Heart left ventricle (tissue), 16 donors: ENCODE measurements around the gene EIF2S2. TPM values are rescaled to one million over a fixed set of nuclear protein-coding genes. Genes with fewer than 3 reads are reported as not detected.
A peak's percentile ranks its signal among the peaks of the same experiment; 100 is the strongest.

Experiments
- ATAC-seq, 4 donors: fragments of 200-7000 bp; cut with Tn5 transposase; one replicate each; pipeline ENCODE4 v1.9.1; 2020 to 2022; ENCODE audit warnings: moderate library complexity in 4 of 4, mild to moderate bottlenecking in 3 of 4, moderate number of reproducible peaks in 1 of 4
- DNase-seq, 5 donors: peaks; one replicate each; pipeline ENCODE4 v3.0.0-alpha.2; 2020
- H3K27ac ChIP-seq, 12 donors: fragments of 200-600 bp; sonication (generic) in 4 of 12; one replicate each; pipeline versions ENCODE4 v1.5.0 to v1.8.0; 2016 to 2022; ENCODE audit warnings: mild to moderate bottlenecking in 2 of 12
- H3K27me3 ChIP-seq, 9 donors: fragments of 200-600 bp; sonication (generic) in 2 of 9; one replicate each; pipeline versions ENCODE4 v1.5.1 to v1.8.0; 2016 to 2022; ENCODE audit warnings: mild to moderate bottlenecking in 3 of 9
- H3K36me3 ChIP-seq, 9 donors: fragments of 200-600 bp; sonication (generic) in 2 of 9; one replicate each; pipeline versions ENCODE4 v1.5.0 to v1.8.0; 2018 to 2022; ENCODE audit warnings: mild to moderate bottlenecking in 2 of 9
- H3K4me1 ChIP-seq, 12 donors: fragments of 200-600 bp; sonication (generic) in 4 of 12; one replicate each; pipeline versions ENCODE4 v1.5.0 to v1.8.0; 2016 to 2022; ENCODE audit warnings: mild to moderate bottlenecking in 3 of 12
- H3K4me3 ChIP-seq, 12 donors: fragments of 200-600 bp; sonication (generic) in 4 of 12; one replicate each; pipeline versions ENCODE4 v1.5.0 to v1.8.0; 2017 to 2022; ENCODE audit warnings: mild to moderate bottlenecking in 9 of 12, moderate library complexity in 4 of 12
- H3K9me3 ChIP-seq, 12 donors: fragments of 200-600 bp; sonication (generic) in 4 of 12; one replicate each; pipeline versions ENCODE4 v1.5.0 to v1.8.0; 2016 to 2022; ENCODE audit warnings: mild to moderate bottlenecking in 1 of 12
- CTCF ChIP-seq, 12 donors: fragments of 200-600 bp; sonication (generic) in 4 of 12; IDR thresholded peaks; one replicate each; pipeline versions ENCODE4 v1.5.0 to v1.8.0; 2018 to 2022; ENCODE audit warnings: antibody characterized with exemption in 12 of 12, mild to moderate bottlenecking in 5 of 12
- POLR2A ChIP-seq, 2 donors: fragments of 450-650 bp; IDR thresholded peaks; one replicate each; pipeline ENCODE4 v1.6.1; 2017; ENCODE audit warnings: antibody characterized with exemption in 2 of 2, mild to moderate bottlenecking in 2 of 2, moderate library complexity in 2 of 2
- WGBS, 4 donors: extraction: QIAGEN DNeasy Blood & Tissue Kit in 2 of 4; methylation state at CpG; one replicate each; pipeline versions ENCODE4 v1.1.5 to v1.1.7; 2013 to 2018; 5-methylcytosine and 5-hydroxymethylcytosine counted together
- intact Hi-C, 10 donors: fragments of 100-400 bp; cut with DNase I; formaldehyde crosslinking; loops; one replicate each; pipeline versions ENCODE4 v1.11.1 to v1.14.2; 2022
- polyA plus RNA-seq, 2 donors: library from polyadenylated mRNA; stranded (reverse); fragments of 200-250 nt; gene quantifications; one replicate each; pipeline ENCODE4 v1.2.3, GENCODE V29; 2013
- total RNA-seq, 9 donors: library from RNA; depleted of rRNA in 2 of 9; stranded (reverse); fragments of >200 nt in 2 of 9; fragmentation: NEBNext Ultra II Directional in 3 of 9; extraction: Animal tissue kit (Norgen Biotek cat#: 25700) in 3 of 9; gene quantifications; one replicate each; pipeline versions ENCODE4 v1.1.0 to v1.2.4, GENCODE V29; 2016 to 2023
- donor health status: ischemic (EF 13 %, LVEDD 7.1; RV severe dilation, severe dysfunction).
- donor health status: healthy with polysubstance abuse.
- donor health status: DM: no; HTN: yes; CAD: no.
- donor health status: DM: no; HTN: no; CAD: no.
- donor health status: ischemic (EF 25% LVEDD 6.9; RV normal size, moderate dysfunction).
- donor health status: ischemic (EF 25% LVEDD 5.7; RV mildly dilated, moderate dysfunction).
- donor health status: healthy.
- donor health status: DM: yes; HTN: yes; CAD: no.
- donor health status: ischemic (EF 35%, LVEDD 5.7; RV mildly dilated, moderate dysfunction).
- donor health status: nonischemic (EF 11% LVEDD 7.7; RV severe dilation, severe dysfunction).
- donor health status: DM: yes; HTN: yes; CAD: no.
- donor health status: PGD.
- donor health status: ischemic (EF 29% LVEDD 5.4; RV normal size, mild dysfunction).
- donor health status: nonischemic (EF 23%, LVEDD 6.1; RV moderate dilation, normal function).

EIF2S2 gene
- total and polyA plus RNA-seq, 11 donors: 25.8 to 81.7 (median 40.9) TPM

DNA sequence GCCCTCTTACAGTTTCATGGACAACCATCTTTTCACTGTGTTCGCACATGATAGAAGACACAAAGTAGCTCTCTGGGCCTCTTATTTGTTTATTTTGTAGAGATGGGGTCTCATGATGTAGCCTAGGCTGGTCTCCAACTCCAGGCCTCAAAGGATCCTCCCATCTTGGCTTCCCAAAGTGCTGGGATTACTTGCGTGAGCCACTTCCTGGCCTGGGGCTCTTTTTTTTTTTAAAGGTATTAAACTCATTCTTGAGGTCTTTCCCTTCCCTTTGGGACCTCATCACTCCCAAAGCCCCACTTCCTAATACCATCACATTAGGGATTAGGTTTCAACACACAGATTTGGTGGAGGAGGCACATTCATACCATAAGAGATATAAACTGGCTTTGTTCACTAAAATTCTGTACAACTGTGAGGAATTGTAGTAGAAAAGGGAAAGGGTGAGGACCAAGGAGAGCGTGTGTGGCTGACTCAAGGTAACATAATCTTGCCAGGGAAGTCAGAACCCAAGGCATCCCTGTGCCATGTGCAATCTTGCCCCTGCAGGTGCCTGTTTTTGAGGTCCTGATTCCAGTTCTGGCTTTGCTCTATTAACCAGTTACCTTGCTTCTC, 45.5 kb downstream of the EIF2S2 start:
- ATAC-seq (no peak), DNase-seq (no peak)
- Histone ChIP-seq H3K4me1 (peaks cover 0 to 52% (median 29%) of the 10 kb centered on the region in 12 donors), H3K36me3 (peaks cover 0 to 10% (median 0%) of the 10 kb centered on the region in 9 donors), H3K9me3 (no peaks in the 10 kb centered on the region), H3K4me3 (no peak overlapping the region), H3K27me3 (no peaks in the 10 kb centered on the region), H3K27ac (no peak overlapping the region)
- WGBS, 4 donors: 69 to 78% (median 70%) methylated on average over 3 of the region's 3 CpGs
- intact Hi-C loops: loop anchor here in 9 of 10 donors (5.0 to 10.0 kb wide), 9 partner anchors 69 to 274 kb away; partner anchors contain the start of gene RALY (in 5 of the 9)
- TF ChIP-seq CTCF (IDR thresholded peaks at IDR 0.05) (no peak), POLR2A (IDR thresholded peaks at IDR 0.05) (no peak)

DNA sequence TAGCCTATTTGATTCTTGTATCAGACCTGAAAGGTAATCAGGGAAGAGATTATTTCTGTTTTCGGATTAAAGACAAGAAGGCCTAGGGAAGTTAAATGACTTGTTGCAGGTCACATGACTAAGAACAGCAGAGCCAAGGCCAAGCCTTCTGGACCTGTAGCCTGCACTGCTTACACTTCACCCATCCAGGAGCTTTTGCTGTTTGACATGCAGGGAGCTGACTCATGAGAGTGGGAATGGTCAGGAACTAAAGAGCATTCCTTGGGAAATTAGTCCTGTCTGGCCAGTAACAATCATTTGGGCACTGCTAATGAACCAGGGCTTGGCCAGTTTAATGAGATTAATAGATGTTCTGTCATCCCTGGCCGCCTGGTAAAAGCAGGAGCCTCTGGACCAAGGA, 46.8 kb downstream of the EIF2S2 start:
- intact Hi-C loops: loop anchor here in 9 of 10 donors (5.0 to 10.0 kb wide), 9 partner anchors 68 to 273 kb away; partner anchors contain the start of gene RALY (in 5 of the 9)
- H3K4me3 ChIP-seq: no peak overlapping the region
- peak overlapping the region in 1 of 12 donors; percentile 13 for H3K27ac ChIP-seq
- DNase-seq (no peak), ATAC-seq (peak in 1 of 4 donors; percentile 27)
- H3K36me3 ChIP-seq: peaks cover 0 to 15% (median 0%) of the 10 kb centered on the region in 9 donors
- no peak for TF ChIP-seq CTCF (IDR thresholded peaks at IDR 0.05)
- TF ChIP-seq POLR2A (IDR thresholded peaks at IDR 0.05): no peak
- peaks cover 0 to 59% (median 28%) of the 10 kb centered on the region in 12 donors for H3K4me1 ChIP-seq
- H3K27me3 ChIP-seq: no peaks in the 10 kb centered on the region
- H3K9me3 ChIP-seq: no peaks in the 10 kb centered on the region
- WGBS, 4 donors: 74 to 79% (median 77%) methylated on average over 2 of the region's 2 CpGs

DNA sequence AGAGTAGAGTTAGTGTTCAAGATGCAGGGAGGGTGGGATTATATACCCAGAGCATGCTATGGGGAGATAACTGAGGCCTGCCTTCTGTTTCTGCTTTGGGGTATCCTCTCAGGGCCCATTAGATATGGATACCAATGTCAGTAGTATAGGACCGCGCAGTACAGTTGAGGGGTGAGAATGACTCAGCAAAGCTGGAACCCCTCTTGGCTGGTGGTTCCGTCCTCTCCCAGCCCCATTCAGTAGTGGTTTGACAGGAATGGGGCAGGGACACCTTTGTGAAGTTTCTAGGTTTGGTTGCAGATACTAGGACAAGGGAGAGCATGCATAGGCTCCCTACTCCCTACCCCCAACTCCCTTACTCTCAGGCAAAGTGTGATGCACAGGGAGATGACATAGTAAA, 47.8 kb downstream of the EIF2S2 start:
- Histone ChIP-seq H3K4me3 (no peak overlapping the region), H3K9me3 (no peaks in the 10 kb centered on the region), H3K27ac (no peak overlapping the region), H3K27me3 (no peaks in the 10 kb centered on the region), H3K4me1 (peaks cover 0 to 53% (median 22%) of the 10 kb centered on the region in 12 donors), H3K36me3 (peaks cover 0 to 25% (median 0%) of the 10 kb centered on the region in 9 donors)
- TF ChIP-seq CTCF (IDR thresholded peaks at IDR 0.05) (no peak), POLR2A (IDR thresholded peaks at IDR 0.05) (no peak)
- no peak for ATAC-seq
- 96 to 100% (median 96%) methylated on average over 3 of the region's 3 CpGs for WGBS, 4 donors
- intact Hi-C loops: loop anchor here in 2 of 10 donors (5.0 to 10.0 kb wide), 3 partner anchors 69 to 269 kb away; partner anchors contain the start of gene RALY (in 2 of the 2)
- DNase-seq: no peak

- Histone ChIP-seq H3K27me3 (no peaks in the 10 kb centered on the region), H3K9me3 (no peaks in the 10 kb centered on the region), H3K36me3 (peaks cover 0 to 28% (median 0%) of the 10 kb centered on the region in 9 donors), H3K4me1 (peaks cover 0 to 52% (median 18%) of the 10 kb centered on the region in 12 donors), H3K4me3 (no peak overlapping the region), H3K27ac (no peak overlapping the region)
- ATAC-seq: no peak
- TF ChIP-seq CTCF (IDR thresholded peaks at IDR 0.05) (no peak), POLR2A (IDR thresholded peaks at IDR 0.05) (no peak)
- intact Hi-C loops: loop anchor here in 2 of 10 donors (5.0 to 10.0 kb wide), 3 partner anchors 68 to 268 kb away; partner anchors contain the start of gene RALY (in 2 of the 2)
- DNase-seq: no peak
- WGBS, 4 donors: 93 to 95% (median 93%) methylated on average over 5 of the region's 5 CpGs
These were observed 49.2 kb downstream of the EIF2S2 start for GRCh38 chr20:34062570-34063482.
